NCI-H226 (cell line): ENCODE measurements around the gene ZEB1.
"Not testable (repeated sequence)": the region's sequence is repeated elsewhere in the genome, so short reads cannot be mapped to it uniquely, and the experiment has no call there.

ENCODE experiments used
- DNase-seq: peaks from one replicate; pipeline ENCODE4 v3.0.0-alpha.2; 2015

Gene ZEB1

GRCh38 chr10:31427334-31427733 lies 108.3 kb downstream of the ZEB1 start:
- DNase-seq = peak; percentile 55

- not testable (repeated sequence) for DNase-seq
These were observed 109.5 kb downstream of the ZEB1 start for GRCh38 chr10:31428499-31428898.

- DNase-seq = no peak
These were observed 112.0 kb downstream of the ZEB1 start for GRCh38 chr10:31431021-31431420.

- DNase-seq = no peak
These were observed 118.9 kb downstream of the ZEB1 start for GRCh38 chr10:31437959-31438358.

GRCh38 chr10:31451766-31452165 lies 132.8 kb downstream of the ZEB1 start:
- no peak for DNase-seq

GRCh38 chr10:31456468-31456867 lies 137.5 kb downstream of the ZEB1 start:
- DNase-seq = no peak

GRCh38 chr10:31457858-31458257 lies 138.8 kb downstream of the ZEB1 start:
- no peak for DNase-seq

- DNase-seq = no peak
These were observed 140.0 kb downstream of the ZEB1 start for GRCh38 chr10:31458974-31459373.

GRCh38 chr10:31460242-31460641 lies 141.2 kb downstream of the ZEB1 start:
- no peak for DNase-seq

- no peak for DNase-seq
These were observed 145.5 kb downstream of the ZEB1 start for GRCh38 chr10:31464552-31464951.

GRCh38 chr10:31466313-31466712 lies 147.3 kb downstream of the ZEB1 start:
- DNase-seq = no peak

- peak; percentile 40 for DNase-seq
These were observed 148.9 kb downstream of the ZEB1 start for GRCh38 chr10:31467791-31468535.

- no peak for DNase-seq
These were observed 149.5 kb downstream of the ZEB1 start for GRCh38 chr10:31468536-31468859.

- no peak for DNase-seq
These were observed 156.5 kb downstream of the ZEB1 start for GRCh38 chr10:31475519-31475918.

GRCh38 chr10:31476088-31476487 lies 157.1 kb downstream of the ZEB1 start:
- DNase-seq = no peak

GRCh38 chr10:31477584-31477983 lies 158.6 kb downstream of the ZEB1 start:
- DNase-seq = no peak

- DNase-seq = no peak
These were observed 160.7 kb downstream of the ZEB1 start for GRCh38 chr10:31479752-31480151.

GRCh38 chr10:31483546-31483945 lies 164.5 kb downstream of the ZEB1 start:
- DNase-seq = no peak

GRCh38 chr10:31484431-31485135 lies 165.6 kb downstream of the ZEB1 start:
- DNase-seq = no peak

- DNase-seq = peak; percentile 17
These were observed 172.0 kb downstream of the ZEB1 start for GRCh38 chr10:31490858-31491504.

GRCh38 chr10:31507427-31507826 lies 188.4 kb downstream of the ZEB1 start:
- DNase-seq = no peak

GRCh38 chr10:31508234-31508633 lies 189.2 kb downstream of the ZEB1 start:
- no peak for DNase-seq

GRCh38 chr10:31508882-31509281 lies 189.9 kb downstream of the ZEB1 start:
- no peak for DNase-seq

GRCh38 chr10:31509989-31510388 lies 191.0 kb downstream of the ZEB1 start:
- no peak for DNase-seq
